Measurements from ENCODE around the gene HDHD5. TPM values are rescaled to one million over a fixed set of nuclear protein-coding genes. Genes with fewer than 3 reads are reported as not detected.
"Not testable (repeated sequence)": the region's sequence is repeated elsewhere in the genome, so short reads cannot be mapped to it uniquely, and the experiment has no call there.

The HDHD5 gene
- total RNA-seq, 1 donor from 2014 or later = 67.1 TPM

GRCh38 chr22:17155941-17156340 is 3.1 kb downstream of the HDHD5 start:
- TF ChIP-seq CTCF (conservative IDR thresholded peaks at IDR 0.05; ENCODE audit: low read depth, low read length) = no peak
- H3K4me3 ChIP-seq (ENCODE audit: low read depth, low read length) = no peak overlapping the region

GRCh38 chr22:17152971-17153370 is 6.1 kb downstream of the HDHD5 start:
- TF ChIP-seq CTCF (conservative IDR thresholded peaks at IDR 0.05; ENCODE audit: low read depth, low read length) = no peak
- H3K4me3 ChIP-seq (ENCODE audit: low read depth, low read length) = no peak overlapping the region
- no peak for DNase-seq (ENCODE audit: low read depth)

More at GRCh38 chr22:17155941-17156340, 3.1 kb downstream of the HDHD5 start:
- DNase-seq (ENCODE audit: low read depth) = no peak

- no peak for DNase-seq (ENCODE audit: low read depth)
- no peak for TF ChIP-seq CTCF (conservative IDR thresholded peaks at IDR 0.05; ENCODE audit: low read depth, low read length)
- no peak overlapping the region for H3K4me3 ChIP-seq (ENCODE audit: low read depth, low read length)
Measured at GRCh38 chr22:17152340-17152739, 6.7 kb downstream of the HDHD5 start.

- no peak for TF ChIP-seq CTCF (conservative IDR thresholded peaks at IDR 0.05; ENCODE audit: low read depth, low read length)
- no peak overlapping the region for H3K4me3 ChIP-seq (ENCODE audit: low read depth, low read length)
- DNase-seq (ENCODE audit: low read depth) = no peak
Measured at GRCh38 chr22:17149076-17149815, 9.8 kb downstream of the HDHD5 start.

GRCh38 chr22:17147458-17147857 is 11.6 kb downstream of the HDHD5 start:
- not testable (repeated sequence) for DNase-seq (ENCODE audit: low read depth); H3K4me3 ChIP-seq (ENCODE audit: low read depth, low read length)

GRCh38 chr22:17145021-17145680 is 13.9 kb downstream of the HDHD5 start:
- no peak for TF ChIP-seq CTCF (conservative IDR thresholded peaks at IDR 0.05; ENCODE audit: low read depth, low read length)
- DNase-seq (ENCODE audit: low read depth) = no peak
- no peak overlapping the region for H3K4me3 ChIP-seq (ENCODE audit: low read depth, low read length)

- no peak for TF ChIP-seq CTCF (conservative IDR thresholded peaks at IDR 0.05; ENCODE audit: low read depth, low read length)
- no peak overlapping the region for H3K4me3 ChIP-seq (ENCODE audit: low read depth, low read length)
- DNase-seq (ENCODE audit: low read depth) = no peak
Measured at GRCh38 chr22:17143826-17144225, 15.3 kb downstream of the HDHD5 start.
